ACHN (cell line): ENCODE data around the gene GP2.

Experiments
- DNase-seq: peaks from one replicate; pipeline ENCODE4 v3.0.0-alpha.2; 2015
- in situ Hi-C: cut with HindIII; loops from 2 replicates; pipeline ENCODE4 v1.10.0; 2017; ENCODE audit warnings: low sequenced_read_pairs, low pct_ligation_motif_present, low pct_unique_long_range_greater_than_20kb

The GP2 gene

DNA sequence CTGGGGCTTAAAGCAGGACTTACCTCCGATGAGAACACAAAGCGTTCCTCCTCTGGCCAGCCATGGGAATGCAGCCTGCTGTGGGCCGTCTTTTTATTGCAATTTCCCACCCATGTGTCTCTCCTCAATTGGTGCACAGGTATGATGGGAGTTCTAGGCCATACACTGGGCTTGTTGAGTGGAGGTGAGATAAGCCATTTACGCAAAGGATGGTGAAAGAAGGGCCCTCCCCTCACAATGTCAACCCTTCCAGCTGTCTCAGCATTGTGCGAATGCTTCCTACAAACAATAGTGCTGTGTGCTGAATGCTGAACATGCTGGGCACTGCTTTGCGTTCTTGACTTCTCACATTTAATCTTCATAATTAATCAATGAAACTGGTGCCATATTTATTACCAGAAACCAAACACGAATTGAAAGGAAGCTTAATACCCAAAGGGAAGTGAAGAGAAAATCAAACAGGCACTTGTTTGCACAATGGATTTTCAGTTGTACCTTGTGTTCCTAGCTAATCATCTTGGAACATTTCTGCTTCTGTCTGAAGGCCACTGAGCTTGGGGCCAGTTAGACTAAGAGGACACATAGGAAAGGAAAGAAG is at the start of gene GP2:
Gene GP2 (minus strand): TSS at position 70 of the 598 bp plus-strand sequence. CDS start 1,082 bp downstream, outside the sequence.
- DNase-seq, result no peak
- in situ Hi-C loops, result no loop called here

DNA sequence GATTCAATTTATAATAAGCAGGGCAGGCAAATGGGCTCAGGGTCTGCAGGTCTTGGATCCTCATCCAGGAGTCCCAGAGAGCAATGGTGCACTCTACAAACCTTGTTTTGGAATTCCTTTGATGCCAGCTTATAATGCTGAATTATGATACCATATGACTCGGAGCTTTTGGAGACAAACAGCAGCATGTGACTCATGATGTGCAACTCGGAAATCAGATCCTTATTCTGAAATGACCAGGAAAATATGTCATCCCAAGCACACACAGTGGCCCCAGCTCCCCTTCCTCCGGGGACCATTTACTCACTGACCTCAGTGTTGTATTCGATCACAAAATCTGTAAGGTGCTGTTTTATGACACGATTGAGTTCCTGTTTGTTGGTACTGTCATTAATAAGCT is 45.4 kb upstream of the GP2 start:
- DNase-seq, result no peak
- in situ Hi-C loops, result no loop called here

DNA sequence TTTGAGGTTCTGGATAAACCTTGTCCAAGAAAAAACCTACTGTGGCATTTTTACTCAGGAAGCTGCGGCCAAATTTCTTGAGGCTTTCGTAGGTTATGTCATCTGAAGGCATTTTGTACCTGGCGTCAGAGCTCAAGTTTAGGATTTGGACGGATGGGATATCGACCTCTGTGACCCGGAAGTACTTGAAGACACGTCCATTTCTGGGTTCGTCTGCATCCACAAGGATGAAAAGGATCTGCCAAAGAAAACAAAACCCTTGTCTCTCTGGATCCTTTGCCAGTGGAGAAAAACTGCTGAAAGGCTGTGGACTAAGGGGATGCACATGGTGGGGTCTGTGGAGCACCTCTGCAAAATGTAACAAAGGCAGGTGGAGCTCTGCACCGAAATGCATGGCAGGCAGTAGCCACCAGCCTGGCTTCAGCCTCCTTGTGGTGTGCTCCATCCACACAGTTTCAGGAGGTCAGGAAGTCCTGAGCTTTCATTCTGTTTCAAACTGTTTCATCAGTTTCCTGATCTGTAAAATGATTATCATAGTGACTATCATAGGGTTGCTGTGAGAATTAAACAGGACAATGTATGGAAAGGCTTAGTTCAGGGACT is 42.2 kb upstream of the GP2 start:
- in situ Hi-C loops, result no loop called here
- no peak for DNase-seq

DNA sequence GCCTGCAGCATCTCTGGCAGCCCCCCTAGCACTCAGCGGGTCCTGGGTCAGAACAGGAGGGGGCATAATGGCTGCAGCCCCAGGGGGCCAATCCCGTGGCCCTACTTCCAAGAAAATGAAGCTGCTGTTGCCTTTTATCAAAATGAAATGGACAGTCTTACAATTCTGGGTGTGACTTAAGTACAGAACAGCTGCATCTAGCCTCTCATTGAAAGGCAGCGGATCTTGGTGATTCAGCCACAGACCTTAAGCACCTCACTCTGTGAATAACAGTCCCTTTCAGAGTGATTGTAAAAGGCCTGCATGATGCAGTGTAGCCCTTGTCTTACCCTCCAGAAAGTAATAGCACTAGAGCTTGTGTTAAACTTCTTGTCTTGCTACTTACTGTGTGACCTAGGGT is 36.7 kb upstream of the GP2 start:
- no peak for DNase-seq
- in situ Hi-C loops, result no loop called here

DNA sequence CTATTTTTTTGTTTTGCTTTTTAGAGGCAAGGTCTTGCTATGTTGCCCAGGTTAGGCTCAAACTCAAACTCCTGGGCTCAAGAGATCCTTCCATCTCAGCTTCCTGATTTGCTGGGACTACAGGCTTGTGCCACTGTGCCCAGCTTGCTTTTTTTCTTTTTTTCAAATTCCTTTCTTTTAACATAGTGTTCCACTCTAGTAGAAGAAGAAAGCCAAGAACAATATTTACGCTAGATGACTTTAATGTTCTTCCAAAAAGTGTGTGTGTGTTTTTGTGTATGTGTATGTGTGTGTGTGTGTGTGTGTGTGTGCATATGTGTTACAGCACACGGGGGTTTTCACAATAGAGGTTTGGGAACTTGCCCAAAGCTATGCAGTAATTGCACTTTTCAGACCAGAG is 35.9 kb upstream of the GP2 start:
- in situ Hi-C loops, result no loop called here
- DNase-seq, result no peak

DNA sequence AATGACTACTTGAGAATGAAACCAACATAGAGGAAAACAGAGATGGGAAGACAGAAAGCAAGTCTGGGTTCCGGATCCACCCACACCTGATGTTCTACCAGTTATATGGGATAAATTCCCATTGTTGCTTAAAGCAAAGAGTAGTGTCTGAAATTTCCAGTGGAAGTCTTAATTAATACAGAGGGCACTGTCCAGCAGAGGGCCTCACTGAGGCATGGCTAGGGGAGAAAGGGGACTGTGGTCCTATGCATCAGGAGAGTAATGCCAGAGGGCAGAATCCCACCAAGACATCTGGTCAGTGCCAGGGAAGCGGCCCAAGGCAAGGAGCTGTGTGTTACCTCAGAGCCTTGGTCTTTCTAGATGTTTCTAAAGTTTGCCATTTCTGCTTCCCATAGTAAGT is 32.7 kb upstream of the GP2 start:
- peak; percentile 41 for DNase-seq
- in situ Hi-C loops, result no loop called here

DNA sequence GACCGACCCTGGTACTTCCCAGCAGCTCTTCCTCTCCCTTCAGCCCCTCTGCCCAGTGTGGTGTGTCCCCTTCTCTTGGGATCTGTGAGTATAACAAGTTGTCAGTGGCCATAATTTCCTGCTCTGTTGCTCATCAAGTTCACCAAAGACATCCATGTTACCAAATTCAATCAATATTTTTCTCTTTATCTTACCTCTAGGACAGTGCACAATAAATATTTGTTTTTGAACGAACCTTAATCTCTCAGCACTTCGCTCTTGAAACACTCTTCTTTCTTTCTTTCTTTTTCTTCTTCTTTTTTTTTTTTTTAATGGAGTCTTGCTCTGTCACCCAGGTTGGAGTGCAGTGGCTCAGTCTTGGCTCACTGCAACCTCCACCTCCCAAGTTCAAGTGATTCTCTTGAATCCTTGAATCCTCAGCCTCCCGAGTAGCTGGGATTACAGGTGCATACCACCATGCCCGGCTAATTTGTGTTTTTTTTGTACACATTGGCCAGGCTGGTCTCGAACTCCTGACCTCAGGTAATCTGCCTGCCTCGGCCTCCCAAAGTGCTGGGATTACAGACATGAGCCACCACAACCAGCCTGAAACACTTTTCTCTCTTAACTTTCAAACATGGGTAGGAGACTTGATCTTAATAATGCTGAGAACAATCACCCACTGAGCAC is 27.9 kb upstream of the GP2 start:
- DNase-seq, result no peak
- in situ Hi-C loops, result no loop called here

DNA sequence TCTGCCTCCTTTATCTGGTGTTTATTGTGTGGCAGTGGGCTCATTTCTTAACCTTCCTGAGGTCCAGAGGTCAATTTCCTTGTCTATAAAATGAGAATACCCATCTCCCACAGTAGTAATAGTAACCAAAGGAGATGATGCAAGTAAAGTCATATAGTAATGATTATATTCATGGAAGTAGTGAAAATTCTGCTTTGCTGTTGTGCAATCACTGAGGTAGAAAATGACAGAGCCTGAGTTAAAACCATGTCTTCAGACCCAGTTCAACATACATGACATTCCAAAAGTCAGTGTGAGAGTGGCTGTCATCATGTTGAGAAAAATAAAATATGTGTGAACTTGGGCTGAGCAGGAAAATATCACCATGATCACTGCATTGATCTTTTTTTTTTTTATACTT is 26.1 kb upstream of the GP2 start:
- no peak for DNase-seq
- in situ Hi-C loops, result no loop called here

DNA sequence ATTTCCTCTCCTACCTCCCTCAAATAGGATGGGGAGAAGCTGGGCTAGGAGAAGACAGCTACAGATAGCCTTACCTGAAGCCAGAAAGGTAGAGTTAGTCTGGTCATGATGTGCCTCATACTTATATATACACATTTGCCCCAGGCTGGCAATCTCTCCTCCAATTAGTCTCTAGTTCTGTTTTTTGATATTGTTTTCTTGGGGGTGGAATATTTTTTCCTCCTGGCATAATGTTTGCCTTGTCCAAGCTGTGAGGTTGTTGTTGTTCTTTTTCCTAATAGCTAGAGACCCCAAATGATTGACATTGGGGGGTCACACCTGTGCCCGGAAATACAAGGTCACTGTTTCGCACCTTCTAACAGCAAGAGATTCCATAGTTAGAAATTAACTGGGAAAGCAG is 25.3 kb upstream of the GP2 start, which contains the start of gene UMOD:
Gene UMOD (minus strand): TSS at position 101 of the 400 bp plus-strand sequence. CDS start 1,978 bp downstream, outside the sequence.
- DNase-seq, result no peak
- in situ Hi-C loops, result no loop called here

DNA sequence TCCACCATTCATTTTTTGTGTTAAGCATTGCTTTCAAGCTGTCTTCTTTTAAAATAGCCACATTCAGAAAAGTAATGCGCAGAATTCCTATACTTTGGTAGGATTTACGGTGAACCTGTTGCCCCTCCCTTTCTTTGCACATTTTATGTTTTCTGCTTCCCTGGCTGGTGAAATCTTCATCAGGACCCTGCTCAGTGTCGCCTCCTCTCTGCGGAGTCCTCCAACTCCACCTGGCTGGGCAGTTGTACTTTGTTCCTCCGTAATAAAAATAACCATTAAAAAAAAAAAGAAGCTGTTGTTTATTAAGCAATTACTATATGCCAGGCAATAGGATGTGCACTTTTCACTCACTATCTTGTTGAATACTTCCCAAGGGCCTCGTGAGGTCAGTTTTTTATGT is 22.3 kb upstream of the GP2 start:
- no peak for DNase-seq
- in situ Hi-C loops, result no loop called here

DNA sequence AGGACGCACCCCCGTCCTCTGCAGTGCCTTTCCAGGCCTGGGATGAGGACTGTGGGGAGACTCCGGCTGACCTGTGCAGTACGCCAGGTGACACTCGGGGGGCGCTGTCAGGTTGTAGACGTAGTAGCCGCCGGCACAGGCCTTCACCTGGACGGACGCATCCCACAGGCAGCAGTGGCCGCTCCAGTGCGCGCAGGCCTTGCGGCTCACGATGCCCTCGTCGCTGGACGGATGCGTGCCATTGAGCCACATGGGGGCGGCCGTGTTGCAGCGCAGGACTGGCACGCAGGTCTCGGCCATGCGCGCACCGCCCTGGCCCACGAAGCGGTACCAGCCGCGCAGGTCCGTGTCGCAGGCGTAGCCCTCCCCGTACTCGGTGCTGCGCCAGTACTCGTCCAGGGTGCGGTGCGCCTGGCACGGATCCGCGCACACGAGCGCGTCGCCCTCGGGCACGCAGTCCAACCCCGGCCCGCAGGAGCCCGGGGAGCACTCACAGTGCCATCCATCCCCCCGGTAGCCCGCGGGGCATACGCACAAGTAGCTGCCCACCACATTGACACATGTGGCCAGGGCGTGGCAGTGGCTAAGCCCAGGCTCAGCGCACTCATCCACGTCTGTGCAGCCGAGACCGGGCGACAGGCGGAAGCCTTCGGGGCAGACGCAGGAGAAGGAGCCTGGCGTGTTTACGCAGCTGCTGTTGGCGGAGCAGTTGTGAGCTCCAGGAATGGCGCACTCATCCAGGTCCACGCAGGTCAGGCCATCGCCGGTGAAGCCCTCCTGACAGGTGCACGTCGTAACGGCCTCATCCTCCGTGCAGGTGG is 21.3 kb upstream of the GP2 start:
- DNase-seq, result no peak

DNA sequence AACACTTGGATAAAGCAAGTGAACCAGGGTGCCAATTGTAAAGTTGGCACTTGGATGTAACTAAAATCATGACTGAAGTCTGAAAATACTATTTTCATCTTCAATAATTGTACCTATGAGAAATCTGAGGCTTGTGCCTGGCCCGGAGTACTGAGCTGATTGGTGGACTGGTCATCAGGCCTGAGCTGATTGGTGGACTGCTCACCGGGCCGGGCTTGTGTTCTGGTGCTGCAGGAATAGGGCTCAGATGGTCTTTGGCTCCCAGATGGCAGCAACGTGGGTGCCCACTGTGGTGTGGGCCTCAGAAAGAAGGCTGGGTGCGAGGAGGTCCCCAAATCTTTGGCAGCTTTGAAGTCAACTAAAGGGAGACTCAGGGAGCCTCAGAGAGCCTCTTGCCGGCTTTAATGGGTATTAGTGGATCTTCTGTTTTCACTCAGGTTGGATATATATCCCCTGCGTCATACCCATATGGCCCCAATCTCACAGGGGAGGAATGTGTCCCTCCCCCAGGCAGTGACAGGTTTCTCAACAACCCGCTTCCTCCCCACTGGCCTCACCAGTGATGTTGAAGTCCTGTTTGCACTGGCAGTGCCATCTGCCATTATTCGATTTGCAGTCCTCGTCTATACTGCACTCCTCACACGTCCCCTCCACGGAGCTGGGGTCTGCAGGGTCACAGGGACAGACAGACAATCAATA is 20.5 kb upstream of the GP2 start:
- DNase-seq, result no peak
- in situ Hi-C loops, result no loop called here

More for the DNA sequence above, 21.3 kb upstream of the GP2 start:
- in situ Hi-C loops, result no loop called here

DNA sequence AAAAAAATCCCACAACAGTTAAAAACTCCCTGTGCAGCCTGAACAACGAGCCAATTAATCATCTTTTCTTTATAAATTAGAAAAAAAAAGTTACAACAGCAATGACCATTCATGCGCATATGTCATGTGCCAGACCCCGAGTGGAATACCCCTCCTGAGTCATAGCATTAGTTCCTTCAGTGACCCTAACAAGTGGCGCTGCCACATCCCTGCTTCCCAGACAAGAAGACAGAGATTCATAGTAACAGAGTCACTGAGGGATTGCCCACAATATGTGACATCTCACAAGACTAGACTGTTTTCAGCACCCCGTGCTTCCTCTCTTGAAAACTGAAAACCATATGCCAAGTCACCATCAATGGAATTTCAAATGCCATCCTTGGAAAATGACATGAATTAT is 17.3 kb upstream of the GP2 start:
- DNase-seq, result no peak
- in situ Hi-C loops, result no loop called here

DNA sequence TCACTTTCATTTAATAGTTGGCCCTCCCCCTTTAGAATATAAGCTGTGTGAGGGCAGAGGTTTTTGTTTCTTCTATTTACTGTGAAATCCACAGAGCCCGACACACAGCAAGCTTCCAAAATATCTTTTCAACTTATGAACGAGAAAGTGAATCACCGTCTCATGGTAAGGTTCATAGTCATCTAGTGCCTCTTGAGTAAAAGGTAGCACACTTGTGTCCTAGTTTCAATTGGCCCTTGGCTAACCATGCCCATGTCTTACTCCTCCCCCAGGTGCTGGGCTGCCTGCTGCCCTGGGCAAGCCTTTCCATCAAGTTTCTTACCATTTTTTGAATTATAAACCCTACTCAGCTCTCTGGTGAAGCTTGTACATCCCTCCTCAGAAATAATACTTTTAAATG is 12.4 kb upstream of the GP2 start:
- in situ Hi-C loops, result no loop called here

DNA sequence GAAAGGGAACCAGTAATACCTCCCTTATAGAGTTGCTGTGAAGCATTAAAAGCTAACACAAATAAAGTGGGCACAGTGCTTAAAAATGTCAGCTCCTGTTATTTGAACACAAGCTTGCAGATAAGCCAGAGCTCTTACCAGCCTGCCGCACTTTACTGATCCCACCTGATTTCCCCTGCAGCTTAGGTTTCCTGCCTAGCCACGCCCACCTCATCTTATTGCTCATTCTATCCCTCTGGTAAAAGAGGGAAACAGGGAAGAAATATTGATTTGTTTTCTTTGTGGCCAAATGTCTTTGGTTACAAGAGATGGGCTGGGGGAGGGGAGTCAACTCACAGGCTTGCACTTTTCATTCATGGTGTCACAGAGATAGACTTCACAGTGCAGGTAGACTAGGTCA is 9.6 kb upstream of the GP2 start:
- in situ Hi-C loops, result no loop called here
- DNase-seq, result no peak

More for the DNA sequence above, 12.4 kb upstream of the GP2 start:
- no peak for DNase-seq

DNA sequence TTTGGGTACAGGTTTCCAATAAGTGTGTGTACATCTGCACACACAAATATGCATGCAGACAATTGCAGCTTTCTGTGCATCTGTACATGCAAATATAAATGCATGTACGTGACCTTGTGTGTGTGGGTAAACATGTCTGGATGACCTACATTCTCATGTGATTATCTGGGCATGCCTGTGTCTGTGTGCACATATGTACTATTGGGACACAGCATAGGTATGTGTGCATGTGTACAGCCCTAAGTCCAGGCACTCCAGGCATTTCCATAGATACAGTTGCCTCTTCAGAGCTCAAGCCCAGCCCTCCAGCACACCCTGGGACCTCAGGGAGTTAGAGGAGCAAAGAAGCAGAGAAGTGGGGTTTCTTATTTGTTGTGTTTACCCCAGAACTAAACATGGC is 7.1 kb upstream of the GP2 start:
- in situ Hi-C loops, result no loop called here
- no peak for DNase-seq

DNA sequence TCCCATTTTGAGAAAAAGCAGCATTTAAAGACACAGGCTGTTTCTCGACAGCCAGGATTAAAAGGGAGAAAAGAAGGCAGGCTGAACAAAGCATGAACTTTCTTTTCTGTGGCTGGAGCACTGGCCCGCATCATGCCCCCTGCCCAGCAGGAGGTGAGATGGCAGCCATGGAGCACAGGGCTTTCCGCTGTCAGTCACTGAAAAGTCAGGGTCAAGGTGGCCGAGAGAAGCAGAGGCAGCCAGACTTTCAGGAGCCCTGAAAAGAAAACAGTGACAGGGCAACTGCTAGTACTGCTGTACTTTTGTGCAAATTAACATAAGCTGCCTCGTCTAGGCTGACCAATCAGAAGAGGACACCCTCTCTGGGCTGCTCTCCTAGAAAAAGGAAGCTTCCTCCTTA is 5.8 kb upstream of the GP2 start:
- DNase-seq, result no peak
- in situ Hi-C loops, result no loop called here

DNA sequence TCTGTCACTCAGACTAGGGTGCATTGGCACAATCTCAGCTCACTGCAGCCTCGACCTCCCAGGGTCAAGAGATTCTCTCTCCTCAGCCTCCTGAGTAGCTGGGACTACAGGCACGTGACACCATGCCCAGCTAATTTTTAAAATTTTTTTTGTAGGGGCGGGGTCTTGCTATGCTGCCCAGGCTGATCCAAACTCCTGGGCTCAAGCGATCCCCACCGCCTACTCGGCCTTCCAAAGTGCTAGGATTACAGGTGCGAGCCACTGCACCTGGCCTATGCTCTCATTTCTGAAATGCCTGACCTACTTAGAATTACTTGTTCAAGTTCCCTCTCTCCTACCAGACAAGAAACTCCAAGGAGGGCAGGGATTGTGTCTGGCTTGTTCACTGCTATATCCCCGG is 5.1 kb upstream of the GP2 start:
- in situ Hi-C loops, result no loop called here
- no peak for DNase-seq

DNA sequence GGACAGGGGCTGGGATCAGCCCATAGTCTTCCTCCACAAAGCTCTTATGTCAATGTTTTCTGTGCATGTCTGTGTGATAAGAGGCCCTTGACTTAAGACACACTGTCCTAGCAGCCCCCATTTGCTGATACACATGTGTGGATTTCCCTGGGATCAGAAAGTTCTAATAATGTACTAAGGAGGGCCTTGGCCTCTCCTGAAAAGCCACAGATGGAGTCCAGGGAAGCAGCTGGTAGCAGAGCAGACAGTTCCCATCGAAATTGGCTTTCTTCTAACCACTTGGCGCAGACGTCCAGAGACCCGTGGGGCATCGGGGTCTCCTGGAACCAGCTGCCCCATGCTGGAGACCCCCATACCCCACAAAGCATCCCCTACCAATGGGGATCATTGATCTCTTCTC is 4.3 kb upstream of the GP2 start:
- DNase-seq, result no peak
- in situ Hi-C loops, result no loop called here
